ENCODE measurements around the gene RAB5B. TPM values are rescaled to one million over a fixed set of nuclear protein-coding genes. Genes with fewer than 3 reads are reported as not detected.

RAB5B gene
- total RNA-seq, 1 donor from 2014 or later, result 150 TPM

DNA sequence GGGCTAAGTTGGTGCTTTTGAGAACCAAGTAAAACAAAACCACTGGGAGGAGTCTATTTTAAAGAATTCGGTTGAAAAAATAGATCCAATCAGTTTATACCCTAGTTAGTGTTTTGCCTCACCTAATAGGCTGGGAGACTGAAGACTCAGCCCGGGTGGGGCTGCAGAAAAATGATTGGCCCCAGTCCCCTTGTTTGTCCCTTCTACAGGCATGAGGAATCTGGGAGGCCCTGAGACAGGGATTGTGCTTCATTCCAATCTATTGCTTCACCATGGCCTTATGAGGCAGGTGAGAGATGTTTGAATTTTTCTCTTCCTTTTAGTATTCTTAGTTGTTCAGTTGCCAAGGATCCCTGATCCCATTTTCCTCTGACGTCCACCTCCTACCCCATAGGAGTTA, 1.8 kb upstream of the RAB5B start:
- Histone ChIP-seq H3K4me1 (peaks cover 35% of the 10 kb centered on the region), H3K9me3 (no peaks in the 10 kb centered on the region), H3K27ac (peak overlapping the region; percentile 91), H3K27me3 (no peaks in the 10 kb centered on the region), H3K4me3 (peak overlapping the region; percentile 67), H3K36me3 (peaks cover 6% of the 10 kb centered on the region)
- ATAC-seq (peak; percentile 7), DNase-seq (no peak)
- intact Hi-C loops (cut with DNase I), result no loop called here
- TF ChIP-seq, protein P1, sequence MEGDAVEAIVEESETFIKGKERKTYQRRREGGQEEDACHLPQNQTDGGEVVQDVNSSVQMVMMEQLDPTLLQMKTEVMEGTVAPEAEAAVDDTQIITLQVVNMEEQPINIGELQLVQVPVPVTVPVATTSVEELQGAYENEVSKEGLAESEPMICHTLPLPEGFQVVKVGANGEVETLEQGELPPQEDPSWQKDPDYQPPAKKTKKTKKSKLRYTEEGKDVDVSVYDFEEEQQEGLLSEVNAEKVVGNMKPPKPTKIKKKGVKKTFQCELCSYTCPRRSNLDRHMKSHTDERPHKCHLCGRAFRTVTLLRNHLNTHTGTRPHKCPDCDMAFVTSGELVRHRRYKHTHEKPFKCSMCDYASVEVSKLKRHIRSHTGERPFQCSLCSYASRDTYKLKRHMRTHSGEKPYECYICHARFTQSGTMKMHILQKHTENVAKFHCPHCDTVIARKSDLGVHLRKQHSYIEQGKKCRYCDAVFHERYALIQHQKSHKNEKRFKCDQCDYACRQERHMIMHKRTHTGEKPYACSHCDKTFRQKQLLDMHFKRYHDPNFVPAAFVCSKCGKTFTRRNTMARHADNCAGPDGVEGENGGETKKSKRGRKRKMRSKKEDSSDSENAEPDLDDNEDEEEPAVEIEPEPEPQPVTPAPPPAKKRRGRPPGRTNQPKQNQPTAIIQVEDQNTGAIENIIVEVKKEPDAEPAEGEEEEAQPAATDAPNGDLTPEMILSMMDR (IDR thresholded peaks at IDR 0.05), result no peak

DNA sequence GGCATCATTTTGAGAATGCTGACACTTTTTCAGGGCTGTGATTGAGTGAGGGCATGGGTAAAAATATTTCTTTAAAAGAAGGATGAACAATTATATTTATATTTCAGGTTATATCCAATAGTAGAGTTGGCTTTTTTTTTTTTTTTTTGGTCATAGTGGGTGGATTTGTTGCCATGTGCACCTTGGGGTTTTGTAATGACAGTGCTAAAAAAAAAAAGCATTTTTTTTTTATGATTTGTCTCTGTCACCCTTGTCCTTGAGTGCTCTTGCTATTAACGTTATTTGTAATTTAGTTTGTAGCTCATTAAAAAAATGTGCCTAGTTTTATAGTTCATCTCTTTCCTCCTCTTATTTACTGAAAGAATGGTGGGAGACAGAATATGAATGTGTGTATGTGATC, 1.4 kb upstream of the RAB5B start:
- Histone ChIP-seq H3K27me3 (no peaks in the 10 kb centered on the region), H3K4me1 (peaks cover 33% of the 10 kb centered on the region), H3K9me3 (no peaks in the 10 kb centered on the region), H3K4me3 (peak overlapping the region; percentile 67), H3K36me3 (peaks cover 6% of the 10 kb centered on the region), H3K27ac (peak overlapping the region; percentile 91)
- ATAC-seq, result no peak
- TF ChIP-seq, protein P1 (IDR thresholded peaks at IDR 0.05), result no peak
- DNase-seq, result no peak
- intact Hi-C loops (cut with DNase I), result no loop called here

DNA sequence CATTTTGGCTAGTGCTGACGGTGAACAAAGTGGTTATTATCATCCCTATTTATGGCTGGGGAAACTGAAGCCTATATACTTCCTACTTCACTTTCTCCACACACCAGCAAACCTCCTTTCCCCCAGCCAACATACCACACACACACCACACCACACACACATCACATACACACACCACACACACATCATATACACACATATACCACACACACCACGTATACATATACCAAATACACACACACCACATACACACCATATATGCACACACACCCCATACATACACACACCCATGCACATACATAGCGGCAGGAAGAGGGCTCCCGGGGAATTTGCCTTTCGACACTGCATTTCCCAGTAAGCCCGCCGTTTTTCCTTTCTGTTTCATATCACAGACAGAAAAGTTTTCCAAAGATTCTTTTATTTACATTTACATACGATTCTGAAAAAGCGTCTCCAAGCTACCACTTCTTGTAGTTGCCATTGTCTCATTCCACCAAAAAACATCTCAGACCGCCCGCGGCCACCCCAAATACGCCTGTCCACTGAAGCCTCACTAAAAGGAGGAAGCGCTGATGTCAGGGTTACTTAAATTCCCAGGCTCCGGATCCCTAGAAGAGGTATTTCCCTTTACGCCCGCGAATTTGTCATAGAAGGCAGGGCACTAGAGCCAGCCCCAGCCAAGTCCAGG, 823 bp upstream of the RAB5B start:
- Histone ChIP-seq H3K27me3 (no peaks in the 10 kb centered on the region), H3K9me3 (no peaks in the 10 kb centered on the region), H3K27ac (peak overlapping the region; percentile 91), H3K4me1 (peaks cover 33% of the 10 kb centered on the region), H3K4me3 (peak overlapping the region; percentile 67), H3K36me3 (peaks cover 6% of the 10 kb centered on the region)
- ATAC-seq (no peak), DNase-seq (no peak)
- TF ChIP-seq, protein P1 (IDR thresholded peaks at IDR 0.05), result no peak
- intact Hi-C loops (cut with DNase I), result no loop called here

DNA sequence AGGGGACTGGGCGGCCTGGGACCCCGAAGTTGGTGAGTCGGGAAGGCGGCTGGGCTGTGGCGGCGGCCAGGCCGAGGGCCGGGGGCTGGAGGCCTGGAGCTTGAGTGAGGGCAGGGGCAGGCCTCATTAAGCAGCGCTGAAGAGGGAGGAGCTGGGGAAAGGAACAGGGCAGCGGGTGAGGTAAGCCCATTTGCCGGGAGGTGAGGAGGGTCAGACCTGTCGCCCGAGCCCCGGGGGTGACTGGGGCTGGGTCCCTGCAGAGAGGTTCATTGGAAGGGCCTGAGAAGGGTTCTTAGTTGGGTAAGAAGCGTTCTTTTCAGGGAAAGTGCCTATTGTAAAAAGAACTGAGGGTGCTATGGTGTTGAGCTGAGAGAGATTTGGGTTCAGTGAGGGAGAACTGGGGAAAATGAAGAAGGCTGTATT, 441 bp downstream of the RAB5B start:
- DNase-seq (peak; percentile 84), ATAC-seq (peak; percentile 53)
- TF ChIP-seq, protein P1 (IDR thresholded peaks at IDR 0.05), result no peak
- Histone ChIP-seq H3K9me3 (no peaks in the 10 kb centered on the region), H3K36me3 (peaks cover 6% of the 10 kb centered on the region), H3K4me3 (peak overlapping the region; percentile 93), H3K27me3 (no peaks in the 10 kb centered on the region), H3K27ac (peak overlapping the region; percentile 96), H3K4me1 (peaks cover 33% of the 10 kb centered on the region)
- intact Hi-C loops (cut with DNase I), result no loop called here

DNA sequence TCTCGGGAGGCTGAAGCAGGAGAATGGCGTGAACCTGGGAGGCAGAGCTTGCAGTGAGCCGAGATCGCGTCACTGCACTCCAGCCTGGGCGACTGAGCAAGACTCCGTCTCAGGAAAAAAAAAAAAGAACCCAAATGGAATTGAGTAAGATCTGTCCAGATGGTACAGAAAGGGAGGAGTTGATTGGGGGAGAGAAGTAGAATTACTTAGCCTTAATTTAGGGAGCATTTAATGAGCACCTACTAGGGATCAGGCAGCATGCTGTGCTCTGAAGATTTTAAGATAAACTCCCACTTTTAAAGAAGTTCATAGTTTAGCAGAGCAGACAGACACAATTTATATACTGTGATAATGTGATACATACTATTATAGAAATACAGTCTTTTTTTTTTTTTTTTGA, 4.5 kb downstream of the RAB5B start:
- TF ChIP-seq, protein P1 (IDR thresholded peaks at IDR 0.05), result no peak
- DNase-seq (no peak), ATAC-seq (no peak)
- Histone ChIP-seq H3K9me3 (no peaks in the 10 kb centered on the region), H3K27ac (peak overlapping the region; percentile 15), H3K4me3 (no peak overlapping the region), H3K27me3 (no peaks in the 10 kb centered on the region), H3K4me1 (peaks cover 35% of the 10 kb centered on the region), H3K36me3 (peaks cover 25% of the 10 kb centered on the region)
- intact Hi-C loops (cut with DNase I), result no loop called here

Data from upper lobe of right lung (tissue), 1 donor.